ENCODE results near the gene ANP32A.

Gene ANP32A

DNA sequence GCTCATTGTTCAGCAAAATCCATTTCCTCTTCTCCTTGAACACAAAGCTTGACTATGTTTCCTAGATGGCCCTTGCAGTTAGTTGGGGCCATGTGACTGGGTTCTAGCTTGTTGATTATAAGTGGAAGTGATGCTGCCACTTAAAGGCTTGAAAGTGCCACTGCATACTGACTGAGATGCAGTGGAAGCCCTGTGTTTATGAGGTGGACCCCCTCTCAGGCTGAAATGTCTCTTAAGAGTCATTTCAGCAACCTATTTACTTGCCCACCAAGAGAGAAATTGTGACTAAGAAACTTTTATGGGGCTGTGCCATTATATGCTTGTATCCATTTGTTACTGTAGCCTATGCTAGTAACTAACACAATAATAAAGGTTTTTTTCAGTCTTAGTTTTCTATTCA, 8.4 kb upstream of the ANP32A start:
- TF ChIP-seq GATA2 (IDR thresholded peaks at IDR 0.05; ENCODE audit: low read depth, low read length) (no peak), GATA3 (IDR thresholded peaks at IDR 0.05; ENCODE audit: low read depth, low read length) (no peak)

GRCh38 chr15:68823561-68823960, 2.9 kb upstream of the ANP32A start:
- TF ChIP-seq GATA3 (IDR thresholded peaks at IDR 0.05; ENCODE audit: low read depth, low read length) (no peak), GATA2 (IDR thresholded peaks at IDR 0.05; ENCODE audit: low read depth, low read length) (no peak)

- TF ChIP-seq GATA3 (IDR thresholded peaks at IDR 0.05; ENCODE audit: low read depth, low read length) = no peak
- TF ChIP-seq GATA2 (IDR thresholded peaks at IDR 0.05; ENCODE audit: low read depth, low read length) = no peak
These were observed 2.1 kb upstream of the ANP32A start for GRCh38 chr15:68822818-68823217.

- TF ChIP-seq GATA3 (IDR thresholded peaks at IDR 0.05; ENCODE audit: low read depth, low read length) = no peak
- no peak for TF ChIP-seq GATA2 (IDR thresholded peaks at IDR 0.05; ENCODE audit: low read depth, low read length)
These were observed 1.2 kb upstream of the ANP32A start for GRCh38 chr15:68821841-68822381.

- no peak for TF ChIP-seq GATA3 (IDR thresholded peaks at IDR 0.05; ENCODE audit: low read depth, low read length)
- TF ChIP-seq GATA2 (IDR thresholded peaks at IDR 0.05; ENCODE audit: low read depth, low read length) = no peak
These were observed 620 bp upstream of the ANP32A start for GRCh38 chr15:68821190-68821840.

GRCh38 chr15:68819495-68820294, 1.0 kb downstream of the ANP32A start:
- TF ChIP-seq GATA3 (IDR thresholded peaks at IDR 0.05; ENCODE audit: low read depth, low read length) (no peak), GATA2 (IDR thresholded peaks at IDR 0.05; ENCODE audit: low read depth, low read length) (no peak)

GRCh38 chr15:68818769-68819494, 1.8 kb downstream of the ANP32A start:
- TF ChIP-seq GATA3 (IDR thresholded peaks at IDR 0.05; ENCODE audit: low read depth, low read length) = no peak
- no peak for TF ChIP-seq GATA2 (IDR thresholded peaks at IDR 0.05; ENCODE audit: low read depth, low read length)

DNA sequence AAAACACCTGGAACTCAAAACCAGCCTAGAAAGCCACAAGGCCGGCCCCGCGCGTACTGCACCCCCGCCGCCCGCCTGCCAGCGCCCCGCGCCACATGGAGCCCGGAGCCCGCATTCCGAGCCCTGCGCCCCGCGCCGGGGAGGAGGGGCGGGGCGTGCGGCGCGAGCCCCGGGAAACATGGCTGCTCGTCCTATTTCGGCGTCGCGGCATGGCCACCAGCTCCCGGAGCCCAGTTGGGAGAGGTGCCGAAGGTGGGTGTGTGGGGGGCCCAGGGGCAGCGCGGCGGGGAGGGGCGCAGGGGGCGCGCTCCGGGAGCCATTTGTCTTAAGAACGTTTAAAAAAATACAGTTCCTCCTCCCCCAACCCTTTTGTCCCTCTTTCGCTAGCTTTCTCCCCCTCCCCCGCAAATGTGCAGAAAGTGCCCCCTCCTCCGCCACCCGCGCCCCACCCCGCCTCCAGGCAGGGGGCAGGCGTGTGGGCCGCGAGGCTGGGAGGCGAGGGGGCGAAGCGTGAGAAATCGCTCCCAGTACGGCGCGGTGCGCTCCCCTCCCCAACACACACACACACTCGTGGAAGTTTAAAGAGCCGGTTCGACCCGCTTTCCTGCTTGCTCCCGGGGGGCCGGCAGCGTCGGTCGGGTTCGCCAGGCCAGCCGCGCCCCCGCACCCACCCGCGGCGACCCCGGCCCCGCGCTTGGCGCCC, 2.5 kb downstream of the ANP32A start:
- TF ChIP-seq GATA3 (IDR thresholded peaks at IDR 0.05; ENCODE audit: low read depth, low read length) (no peak), GATA2 (IDR thresholded peaks at IDR 0.05; ENCODE audit: low read depth, low read length) (no peak)

DNA sequence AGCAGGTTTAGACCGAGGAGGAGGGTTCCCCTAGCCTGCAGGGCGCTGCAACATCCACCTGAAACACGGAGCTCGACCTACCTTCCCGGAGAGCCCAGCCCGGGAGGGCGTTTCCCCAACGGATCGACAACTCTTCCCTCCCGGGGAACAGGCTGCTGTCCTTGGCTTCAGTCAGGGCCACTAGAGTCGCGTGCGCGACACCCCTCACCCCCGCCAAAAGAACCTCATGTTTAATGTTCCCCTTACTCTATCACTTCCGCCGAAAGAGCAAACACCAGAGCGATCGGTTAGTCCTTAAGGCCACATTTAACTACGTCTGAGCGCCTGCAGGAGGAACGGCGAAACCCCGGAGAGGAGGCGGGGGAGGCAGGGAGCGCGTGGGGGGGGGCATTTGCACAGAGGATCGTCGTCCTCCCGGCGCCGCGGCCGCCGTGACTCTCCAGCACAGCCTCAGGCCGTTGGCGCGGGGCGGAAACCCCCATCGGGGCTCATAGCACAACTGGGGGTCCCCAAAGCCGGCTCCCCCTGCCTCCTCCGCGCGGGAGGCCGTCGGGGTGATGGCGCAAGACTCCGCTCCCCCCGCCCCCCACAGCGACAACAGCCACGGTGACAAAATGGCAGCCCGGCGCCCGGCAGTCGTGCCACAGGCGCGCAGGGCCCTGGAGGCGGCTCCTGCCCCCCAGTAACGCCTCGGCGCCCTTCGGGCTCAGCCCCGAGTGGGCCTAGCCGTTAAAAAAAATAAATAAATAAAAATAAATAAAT, 3.2 kb downstream of the ANP32A start:
- no peak for TF ChIP-seq GATA2 (IDR thresholded peaks at IDR 0.05; ENCODE audit: low read depth, low read length)
- TF ChIP-seq GATA3 (IDR thresholded peaks at IDR 0.05; ENCODE audit: low read depth, low read length) = no peak

DNA sequence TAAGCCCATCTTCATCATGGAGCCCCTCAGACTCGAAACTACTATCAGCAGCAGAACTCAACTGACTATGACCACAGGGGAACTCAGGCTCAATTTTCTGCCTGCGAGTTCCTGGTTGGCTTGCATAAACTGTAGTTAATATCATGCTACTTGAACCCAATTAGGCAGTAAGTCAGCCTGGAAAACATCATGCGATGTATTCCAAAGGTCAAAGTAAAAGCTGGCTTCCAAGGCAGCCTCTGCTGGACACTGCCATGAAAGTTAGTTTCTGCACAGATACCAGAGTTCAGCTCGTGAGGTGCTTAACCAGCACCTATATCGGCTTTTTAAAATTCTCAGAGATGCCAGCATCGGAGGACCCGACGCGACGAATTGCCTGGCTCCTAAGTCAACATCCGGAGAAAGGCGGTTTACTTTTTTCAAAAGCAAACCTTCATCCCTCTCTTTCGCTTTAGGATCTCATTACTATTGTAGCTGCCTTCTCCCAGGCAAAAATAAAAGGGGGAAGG, 3.8 kb downstream of the ANP32A start:
- TF ChIP-seq GATA2 (IDR thresholded peaks at IDR 0.05; ENCODE audit: low read depth, low read length) (no peak), GATA3 (IDR thresholded peaks at IDR 0.05; ENCODE audit: low read depth, low read length) (no peak)

GRCh38 chr15:68816158-68816557, 4.5 kb downstream of the ANP32A start:
- TF ChIP-seq GATA3 (IDR thresholded peaks at IDR 0.05; ENCODE audit: low read depth, low read length) (no peak), GATA2 (IDR thresholded peaks at IDR 0.05; ENCODE audit: low read depth, low read length) (no peak)

GRCh38 chr15:68815598-68815997, 5.1 kb downstream of the ANP32A start:
- no peak for TF ChIP-seq GATA3 (IDR thresholded peaks at IDR 0.05; ENCODE audit: low read depth, low read length)
- no peak for TF ChIP-seq GATA2 (IDR thresholded peaks at IDR 0.05; ENCODE audit: low read depth, low read length)

DNA sequence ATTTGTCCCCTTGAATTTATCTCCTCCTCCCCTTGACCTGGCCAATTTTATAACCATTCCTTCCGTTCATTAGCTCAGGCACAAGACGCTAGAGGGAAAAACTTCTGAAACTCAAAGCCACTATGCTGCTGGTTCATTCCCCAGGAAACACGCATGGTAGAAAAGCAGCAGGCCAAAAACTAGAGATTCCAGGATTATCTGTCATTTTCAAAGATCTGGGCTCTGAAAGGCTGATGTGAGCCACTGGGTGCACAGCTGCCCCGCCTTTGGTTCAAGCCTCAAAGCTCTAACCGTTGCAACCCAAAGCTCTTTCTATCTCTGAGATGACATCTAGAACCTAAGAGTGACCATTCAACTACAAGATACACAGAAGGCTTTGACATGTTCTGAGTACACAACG, 6.1 kb downstream of the ANP32A start:
- TF ChIP-seq GATA2 (IDR thresholded peaks at IDR 0.05; ENCODE audit: low read depth, low read length) (no peak), GATA3 (IDR thresholded peaks at IDR 0.05; ENCODE audit: low read depth, low read length) (no peak)

Data from SH-SY5Y (cell line).